NCI-H2227 (cell line): ENCODE results near the gene ZFYVE28.

ENCODE experiments used
- DNase-seq: peaks from one replicate; lab custom pipeline; 2025; ENCODE audit not compliant: unreplicated experiment; lab: John Stamatoyannopoulos, UW

ZFYVE28 gene

GRCh38 chr4:2412534-2412884 is 5.9 kb downstream of the ZFYVE28 start:
- no peak for DNase-seq

GRCh38 chr4:2411786-2412510 is 6.5 kb downstream of the ZFYVE28 start:
- DNase-seq, result no peak

- no peak for DNase-seq
These were observed 9.1 kb downstream of the ZFYVE28 start for GRCh38 chr4:2409381-2409783.

- no peak for DNase-seq
These were observed 9.5 kb downstream of the ZFYVE28 start for GRCh38 chr4:2408976-2409375.

GRCh38 chr4:2408401-2408958 is 10.0 kb downstream of the ZFYVE28 start:
- no peak for DNase-seq

GRCh38 chr4:2407991-2408342 is 10.5 kb downstream of the ZFYVE28 start:
- DNase-seq, result no peak

GRCh38 chr4:2406920-2407319 is 11.5 kb downstream of the ZFYVE28 start:
- DNase-seq, result no peak

GRCh38 chr4:2406406-2406805 is 12.0 kb downstream of the ZFYVE28 start:
- no peak for DNase-seq

- no peak for DNase-seq
These were observed 15.5 kb downstream of the ZFYVE28 start for GRCh38 chr4:2402941-2403340.

- peak; percentile 87 for DNase-seq
These were observed 16.2 kb downstream of the ZFYVE28 start for GRCh38 chr4:2402048-2402842.

- no peak for DNase-seq
These were observed 16.8 kb downstream of the ZFYVE28 start for GRCh38 chr4:2401610-2401983.

GRCh38 chr4:2400841-2401609 is 17.4 kb downstream of the ZFYVE28 start:
- no peak for DNase-seq

- no peak for DNase-seq
These were observed 18.7 kb downstream of the ZFYVE28 start for GRCh38 chr4:2399631-2400190.

- no peak for DNase-seq
These were observed 19.2 kb downstream of the ZFYVE28 start for GRCh38 chr4:2399216-2399615.

- no peak for DNase-seq
These were observed 20.7 kb downstream of the ZFYVE28 start for GRCh38 chr4:2397596-2398379.

GRCh38 chr4:2396781-2397368 is 21.6 kb downstream of the ZFYVE28 start:
- DNase-seq, result no peak

- no peak for DNase-seq
These were observed 22.9 kb downstream of the ZFYVE28 start for GRCh38 chr4:2395584-2395983.

- DNase-seq, result no peak
These were observed 23.4 kb downstream of the ZFYVE28 start for GRCh38 chr4:2395038-2395437.

GRCh38 chr4:2394528-2394927 is 23.9 kb downstream of the ZFYVE28 start:
- DNase-seq, result no peak
